ENCODE results near the gene GOLGA7B.

The GOLGA7B gene

GRCh38 chr10:97895915-97896314, 46.3 kb downstream of the GOLGA7B start:
- no peak for DNase-seq (ENCODE audit: low read depth)

DNA sequence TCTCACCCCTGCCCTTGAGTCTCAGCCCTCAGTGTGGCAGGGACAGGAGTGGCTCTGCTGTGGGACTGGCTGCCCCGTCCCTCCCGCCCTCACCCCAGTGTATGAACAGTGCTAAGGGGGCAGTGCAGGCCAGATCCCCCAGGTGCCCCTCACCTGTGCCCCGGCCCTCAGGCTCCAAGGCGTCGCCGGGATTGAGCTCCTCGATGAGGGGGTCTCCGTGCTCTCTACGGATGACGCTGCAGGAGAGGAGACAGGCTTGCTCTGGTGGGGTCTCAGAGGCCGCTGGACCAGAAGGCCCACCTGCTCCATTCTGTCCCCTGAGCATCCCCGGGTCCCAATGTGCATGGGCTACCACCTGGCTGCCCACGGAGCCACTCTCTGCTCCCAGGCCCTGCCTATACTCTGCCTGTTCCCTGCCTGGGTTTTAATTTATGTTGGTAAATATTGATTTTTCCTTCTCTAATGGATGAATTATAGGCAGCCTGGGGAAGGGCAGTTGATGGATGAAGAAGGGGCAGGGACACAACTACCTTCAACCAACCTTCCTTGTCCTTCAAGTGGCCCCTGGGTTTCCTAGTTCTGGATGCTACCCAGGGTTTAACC, 47.2 kb downstream of the GOLGA7B start:
- no peak for DNase-seq (ENCODE audit: low read depth)

- DNase-seq (ENCODE audit: low read depth) = no peak
Measured at GRCh38 chr10:97898429-97898828, 48.8 kb downstream of the GOLGA7B start.

GRCh38 chr10:97901381-97901780, 51.7 kb downstream of the GOLGA7B start:
- DNase-seq (ENCODE audit: low read depth) = no peak

- no peak for DNase-seq (ENCODE audit: low read depth)
Measured at GRCh38 chr10:97903128-97904017, 53.7 kb downstream of the GOLGA7B start.

DNA sequence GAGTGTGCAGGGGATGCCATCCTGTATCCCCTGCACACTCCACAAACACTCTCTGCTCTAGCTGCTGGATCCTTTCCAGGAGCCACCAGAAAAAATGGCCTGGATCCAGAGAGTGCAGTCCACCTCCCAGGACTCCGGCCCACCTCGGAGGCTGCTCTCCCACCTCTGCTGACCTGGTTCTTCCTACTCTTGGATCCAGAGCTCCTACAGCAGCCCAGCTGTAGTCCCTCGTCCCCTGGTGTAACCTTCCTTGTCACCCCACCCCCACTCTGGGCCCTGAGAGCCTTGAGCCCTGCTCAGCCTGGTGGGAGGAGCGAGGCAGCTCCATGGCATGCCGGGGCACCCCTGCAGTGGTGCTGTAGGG, 54.4 kb downstream of the GOLGA7B start:
- DNase-seq (ENCODE audit: low read depth) = no peak

DNA sequence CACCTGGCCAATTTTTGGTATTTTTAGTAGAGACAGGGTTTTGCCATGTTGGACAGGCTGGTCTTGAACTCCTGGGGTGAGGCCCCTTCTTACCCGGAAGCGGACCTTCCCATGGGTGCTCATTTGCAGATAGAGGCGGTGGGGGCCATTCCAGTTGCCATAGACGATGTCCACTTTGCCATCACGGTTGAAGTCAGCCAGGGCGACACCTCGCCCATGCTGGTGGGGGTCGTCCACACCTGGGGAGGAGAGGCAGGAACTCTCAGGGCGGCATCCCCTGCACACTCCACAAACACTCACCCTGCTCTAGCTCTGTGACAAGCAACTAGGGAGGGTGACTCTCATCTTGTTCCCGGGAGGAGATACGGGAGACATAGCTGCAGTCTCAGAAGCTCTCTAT, 54.9 kb downstream of the GOLGA7B start:
- DNase-seq (ENCODE audit: low read depth) = no peak

GRCh38 chr10:97905276-97905675, 55.6 kb downstream of the GOLGA7B start:
- DNase-seq (ENCODE audit: low read depth) = no peak

GRCh38 chr10:97907211-97907610, 57.6 kb downstream of the GOLGA7B start:
- DNase-seq (ENCODE audit: low read depth) = no peak

- DNase-seq (ENCODE audit: low read depth) = no peak
Measured at GRCh38 chr10:97907830-97908229, 58.2 kb downstream of the GOLGA7B start.

DNA sequence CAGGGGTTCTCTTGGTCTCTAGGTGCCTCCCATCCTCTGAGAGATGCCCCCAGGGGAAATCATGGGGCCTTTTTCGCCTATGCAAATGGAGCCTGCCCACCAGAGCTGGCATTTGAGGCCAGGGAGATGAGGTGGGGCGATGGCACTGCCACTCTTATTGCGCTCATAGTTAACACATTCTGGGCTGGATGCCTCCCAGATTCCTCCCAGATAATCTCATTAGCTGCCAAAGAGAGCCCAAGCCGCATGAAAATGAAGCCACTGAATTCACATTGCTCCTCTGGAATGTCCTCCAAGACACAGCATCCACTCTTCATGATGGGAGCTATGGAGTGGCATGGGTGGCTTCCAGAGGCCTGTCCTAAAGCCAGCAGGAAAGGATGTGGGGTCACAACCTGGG, 61.0 kb downstream of the GOLGA7B start:
- no peak for DNase-seq (ENCODE audit: low read depth)

- no peak for DNase-seq (ENCODE audit: low read depth)
Measured at GRCh38 chr10:97911217-97911616, 61.6 kb downstream of the GOLGA7B start.

DNA sequence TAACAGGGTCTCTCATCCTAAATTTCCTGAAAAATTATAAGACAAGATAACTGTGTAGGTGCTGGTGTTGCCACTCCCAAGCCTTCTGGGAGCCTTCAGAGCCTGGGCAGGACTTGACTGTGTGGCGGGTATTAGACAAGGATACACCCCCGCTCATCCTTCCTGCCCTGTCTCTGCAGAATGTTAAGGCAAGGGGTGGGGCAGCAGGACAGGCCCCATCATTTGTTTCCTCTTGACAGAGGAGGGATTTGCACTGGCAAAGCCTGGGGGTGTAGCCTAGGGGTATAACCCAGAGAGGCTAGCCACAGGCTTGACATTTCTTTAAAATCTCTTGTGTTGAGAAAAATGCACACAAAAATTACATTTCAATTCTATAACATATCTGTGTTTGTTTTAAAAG, 63.5 kb downstream of the GOLGA7B start:
- DNase-seq (ENCODE audit: low read depth) = no peak

- DNase-seq (ENCODE audit: low read depth) = no peak
Measured at GRCh38 chr10:97913614-97914013, 64.0 kb downstream of the GOLGA7B start.

DNA sequence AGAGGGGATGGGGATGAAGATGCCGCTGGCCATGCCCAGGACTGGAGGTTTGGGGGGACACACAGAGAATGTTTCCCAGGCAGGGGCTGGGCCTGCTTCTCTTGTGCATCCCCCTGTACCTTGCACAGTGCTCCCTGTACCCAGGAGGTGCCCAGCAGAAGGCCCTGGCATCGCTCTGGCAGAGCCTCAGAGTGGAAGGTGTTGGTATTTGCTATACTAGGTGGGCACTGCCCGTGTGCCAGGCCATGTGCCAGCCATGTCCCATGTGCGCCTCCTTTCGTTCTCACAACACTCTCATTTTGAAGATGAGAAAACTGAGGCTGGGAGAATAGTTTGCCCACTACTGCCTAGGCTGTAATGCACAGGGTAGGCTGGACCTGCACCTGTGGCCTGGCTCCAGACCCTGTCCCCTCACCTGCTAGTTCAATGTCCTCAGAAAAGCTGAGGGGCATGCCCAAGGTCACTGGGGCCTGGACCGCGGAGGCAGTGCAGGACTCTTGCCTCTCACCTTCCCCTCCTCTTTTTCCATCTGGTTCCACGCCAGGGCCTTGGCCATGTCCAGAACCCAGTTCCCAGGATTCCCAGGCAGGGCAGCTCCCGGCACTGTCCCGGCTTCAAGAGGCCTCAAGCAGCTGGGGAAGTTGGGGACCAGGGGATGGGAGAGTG, 64.7 kb downstream of the GOLGA7B start:
- DNase-seq (ENCODE audit: low read depth) = no peak

DNA sequence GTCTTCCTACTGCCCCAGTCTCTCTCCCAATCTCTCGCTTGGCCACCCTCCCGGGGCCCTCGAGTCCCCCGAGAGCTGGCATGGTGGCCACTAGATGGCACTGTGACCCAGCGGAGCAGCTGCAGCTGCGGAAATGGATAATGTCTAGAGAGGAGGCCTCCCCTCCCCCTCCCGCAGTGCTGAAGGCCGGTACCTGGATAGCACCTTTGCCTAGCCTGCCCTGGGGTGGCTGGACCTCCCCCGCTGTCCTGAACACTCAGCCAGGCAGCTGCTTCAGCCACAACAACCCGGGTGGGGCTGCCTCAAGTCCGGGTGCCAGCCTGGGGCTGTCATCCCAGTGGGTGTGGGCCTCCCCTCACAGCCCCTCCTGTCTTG, 65.2 kb downstream of the GOLGA7B start:
- peak; percentile 34 for DNase-seq (ENCODE audit: low read depth)

- no peak for DNase-seq (ENCODE audit: low read depth)
Measured at GRCh38 chr10:97915346-97916131, 65.9 kb downstream of the GOLGA7B start.

- no peak for DNase-seq (ENCODE audit: low read depth)
Measured at GRCh38 chr10:97916586-97916985, 66.9 kb downstream of the GOLGA7B start.

- DNase-seq (ENCODE audit: low read depth) = peak; percentile 1
Measured at GRCh38 chr10:97919012-97919411, 69.4 kb downstream of the GOLGA7B start.

- DNase-seq (ENCODE audit: low read depth) = no peak
Measured at GRCh38 chr10:97920865-97921264, 71.2 kb downstream of the GOLGA7B start.
